GM18867 (cell line): ENCODE measurements around the gene GRIK1.

ENCODE experiments used
- ATAC-seq: cut with Tn5 transposase; IDR thresholded peaks from one replicate; pipeline ENCODE4 v1.9.1; 2021; ENCODE audit warnings: mild to moderate bottlenecking, moderate library complexity; ENCODE audit not compliant: unreplicated experiment

The GRIK1 gene

GRCh38 chr21:29647353-29647781 lies 292.4 kb downstream of the GRIK1 start:
- no peak for ATAC-seq

DNA sequence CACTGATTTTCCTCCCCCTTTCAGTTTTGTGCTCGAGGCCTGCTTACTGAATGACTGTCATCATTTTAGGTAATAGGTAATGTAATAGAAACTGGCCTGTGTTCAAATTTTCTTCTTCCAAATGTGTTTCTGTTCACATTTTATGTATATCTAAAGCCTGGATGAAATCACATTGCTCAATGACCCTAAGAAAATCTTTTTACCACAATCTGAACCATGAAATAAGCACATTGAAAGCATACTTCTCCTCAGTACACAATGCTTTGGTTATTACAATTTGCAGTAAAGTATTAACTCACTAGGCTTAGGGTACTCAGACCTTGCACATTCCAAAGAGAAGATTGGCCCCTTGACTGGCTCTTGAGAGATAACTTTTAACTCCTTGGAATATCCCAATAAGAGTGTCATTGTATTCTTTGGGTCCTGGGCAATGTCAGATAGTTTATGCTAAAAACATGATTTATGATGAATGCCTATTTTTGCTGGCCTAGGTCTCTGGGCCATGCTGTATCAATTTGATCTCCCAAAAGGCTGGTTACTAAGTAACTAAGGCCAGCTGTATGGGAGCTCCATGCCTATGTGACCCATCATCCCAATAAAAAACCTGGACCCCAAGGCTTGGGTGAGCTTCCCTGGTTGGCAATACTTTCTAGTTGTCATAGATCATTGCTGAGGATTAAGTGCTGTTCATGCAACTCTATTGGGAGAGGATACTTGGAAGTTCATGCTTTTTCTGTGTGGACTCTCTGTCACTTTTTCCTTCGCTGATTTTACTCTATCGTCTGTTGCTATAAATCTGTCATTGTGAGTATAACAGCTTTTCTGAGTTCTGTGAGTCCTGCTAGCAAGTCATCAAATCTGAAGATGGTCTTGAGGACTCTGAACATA lies 293.9 kb downstream of the GRIK1 start:
- no peak for ATAC-seq

GRCh38 chr21:29643289-29643688 lies 296.5 kb downstream of the GRIK1 start:
- ATAC-seq: no peak

DNA sequence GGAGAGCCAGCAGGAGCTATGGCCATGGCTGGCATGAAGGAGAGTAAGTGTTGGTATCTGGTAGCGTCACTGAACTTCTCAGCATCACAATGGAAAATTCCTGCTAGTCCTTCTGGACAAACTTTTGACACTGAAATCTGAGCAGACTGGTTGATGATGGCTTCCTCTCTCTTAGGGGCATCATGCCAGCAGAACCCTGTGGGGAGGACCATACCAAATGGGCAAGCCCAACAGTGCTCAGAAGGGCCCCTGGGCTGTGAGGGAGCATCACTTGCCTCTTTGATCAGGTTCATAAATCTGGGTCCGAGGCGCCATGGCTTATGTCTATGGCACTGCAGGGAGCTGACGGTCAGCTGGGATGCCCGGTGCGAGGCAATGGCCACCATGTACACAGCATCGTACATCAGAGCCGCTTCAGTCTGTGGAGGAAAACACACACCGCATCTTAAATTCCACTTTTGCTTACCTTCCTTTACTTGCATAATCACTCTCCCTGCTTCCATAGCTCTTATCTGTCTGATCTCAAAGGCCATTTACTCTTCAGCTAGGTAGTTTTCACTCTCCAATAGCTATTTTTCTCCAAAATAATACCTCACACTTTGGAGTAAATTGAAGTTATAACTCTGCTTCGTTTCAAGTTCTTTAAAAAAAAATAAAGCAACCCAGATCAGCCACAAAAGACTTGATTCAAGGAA lies 297.1 kb downstream of the GRIK1 start:
- no peak for ATAC-seq

DNA sequence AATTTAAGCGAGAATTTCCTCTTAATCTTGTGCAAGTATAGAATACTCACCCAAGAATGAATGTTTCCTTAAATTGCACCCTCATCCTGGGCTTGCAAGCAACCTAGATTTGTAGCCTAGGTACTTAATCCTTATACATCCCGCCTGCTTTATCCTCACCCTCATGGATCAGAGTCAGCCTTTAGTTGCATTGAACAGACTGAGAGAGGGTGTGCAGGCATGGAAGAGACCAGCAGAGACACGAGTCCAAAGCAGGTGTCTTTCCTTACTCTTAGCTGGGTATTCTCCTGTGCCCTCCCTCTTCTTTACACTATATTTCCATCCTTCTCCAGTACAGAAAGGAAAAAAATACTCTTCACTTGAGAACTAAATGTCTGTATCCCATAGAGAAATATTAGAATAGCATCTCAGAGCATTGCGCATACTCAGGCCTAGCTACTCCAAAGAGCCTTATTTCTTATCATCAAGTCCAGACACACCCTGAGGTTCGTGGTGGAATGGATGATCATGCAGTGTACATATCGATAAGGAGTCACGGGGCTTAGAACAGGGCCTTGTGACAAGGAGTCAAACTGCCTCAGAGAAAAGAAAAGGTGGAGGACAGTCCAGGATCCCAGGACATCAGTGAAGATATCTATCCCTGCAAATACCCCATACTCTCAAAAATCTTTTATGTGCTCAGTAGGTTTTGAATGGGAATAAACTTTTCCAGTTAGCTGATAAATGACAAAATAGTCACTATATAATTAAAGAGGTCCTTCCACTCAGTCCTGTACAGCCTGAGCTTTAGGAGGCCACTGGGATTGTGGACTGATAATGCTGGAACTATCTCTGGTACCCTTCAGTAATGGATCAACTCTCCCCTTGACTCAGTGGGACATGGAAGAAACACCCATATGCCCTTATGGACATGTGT lies 297.9 kb downstream of the GRIK1 start:
- no peak for ATAC-seq

GRCh38 chr21:29641001-29641634 lies 298.7 kb downstream of the GRIK1 start:
- no peak for ATAC-seq

GRCh38 chr21:29640080-29640508 lies 299.7 kb downstream of the GRIK1 start:
- ATAC-seq: peak; percentile 49

DNA sequence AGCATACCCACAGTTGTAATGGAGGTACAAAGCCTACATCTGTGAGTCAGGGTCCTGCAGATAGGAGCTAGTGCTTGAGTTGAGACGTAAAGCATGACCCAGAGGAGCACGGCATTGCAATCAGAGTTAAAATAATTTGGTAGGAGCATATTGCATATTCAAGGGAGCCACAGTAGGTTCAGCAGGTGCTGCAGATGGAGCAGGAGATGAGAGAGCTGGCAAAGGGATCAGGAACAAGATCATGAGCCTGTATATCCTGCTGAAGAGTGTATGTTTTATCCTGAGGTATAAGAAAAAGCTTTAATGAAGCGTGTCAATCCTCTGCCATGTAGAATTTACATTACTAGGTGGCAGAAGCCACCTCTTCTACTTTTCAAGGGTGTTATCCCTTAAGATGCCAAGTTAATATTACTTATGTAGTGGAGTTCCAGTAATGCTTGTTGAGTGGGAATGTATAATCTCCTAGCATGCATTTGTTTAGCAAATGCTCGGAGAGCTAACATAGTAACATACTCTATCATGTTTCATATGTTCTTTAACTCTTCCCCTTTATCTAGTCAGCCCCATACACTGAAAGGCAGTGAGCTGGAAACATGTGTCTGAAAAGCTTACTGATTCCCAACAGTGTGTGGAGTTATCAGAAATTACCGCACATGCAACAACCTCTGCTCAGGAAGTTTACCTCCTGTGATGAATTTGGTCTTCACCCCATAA lies 300.3 kb downstream of the GRIK1 start:
- peak; percentile 22 for ATAC-seq

- peak; percentile 64 for ATAC-seq
Observed at GRCh38 chr21:29638761-29639327, 301.0 kb downstream of the GRIK1 start.

DNA sequence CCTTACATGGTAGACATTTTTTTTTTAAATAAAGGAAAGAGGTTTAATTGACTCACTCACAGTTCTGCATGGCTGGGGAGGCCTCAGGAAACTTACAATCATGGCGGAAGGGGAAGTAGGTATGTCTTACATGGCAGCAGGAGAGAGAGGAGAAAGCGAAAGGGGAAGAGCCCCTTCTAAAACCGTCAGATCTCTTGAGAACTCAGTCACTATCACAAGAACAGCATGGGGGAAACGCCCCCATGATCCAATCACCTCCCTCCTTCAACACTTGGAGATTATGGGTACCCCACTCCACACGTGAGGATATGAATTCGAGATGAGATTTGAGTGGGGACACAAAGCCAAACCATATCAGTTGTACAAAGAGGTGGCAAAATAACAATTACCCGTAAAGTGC lies 301.7 kb downstream of the GRIK1 start:
- no peak for ATAC-seq

DNA sequence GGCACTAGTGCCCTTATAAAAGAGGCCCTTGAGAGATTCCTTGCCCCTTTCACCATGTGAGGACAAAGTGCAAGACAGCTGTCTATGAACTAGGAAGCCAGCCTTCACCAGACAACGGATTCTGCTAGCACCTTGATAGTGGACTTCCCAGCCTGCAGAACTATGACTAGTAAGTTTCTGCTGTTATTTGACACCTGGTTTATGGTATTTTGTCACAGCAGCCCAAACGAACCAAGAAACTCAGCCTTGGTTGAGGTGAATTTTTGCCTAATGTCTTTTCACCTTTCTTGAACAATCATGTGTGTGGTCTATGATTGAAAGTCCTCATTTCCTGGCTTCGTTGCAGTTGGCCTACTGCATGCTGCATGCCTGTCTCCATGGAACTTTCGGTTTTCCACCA lies 302.2 kb downstream of the GRIK1 start:
- ATAC-seq: no peak

- ATAC-seq: no peak
Observed at GRCh38 chr21:29637134-29637533, 302.7 kb downstream of the GRIK1 start.

DNA sequence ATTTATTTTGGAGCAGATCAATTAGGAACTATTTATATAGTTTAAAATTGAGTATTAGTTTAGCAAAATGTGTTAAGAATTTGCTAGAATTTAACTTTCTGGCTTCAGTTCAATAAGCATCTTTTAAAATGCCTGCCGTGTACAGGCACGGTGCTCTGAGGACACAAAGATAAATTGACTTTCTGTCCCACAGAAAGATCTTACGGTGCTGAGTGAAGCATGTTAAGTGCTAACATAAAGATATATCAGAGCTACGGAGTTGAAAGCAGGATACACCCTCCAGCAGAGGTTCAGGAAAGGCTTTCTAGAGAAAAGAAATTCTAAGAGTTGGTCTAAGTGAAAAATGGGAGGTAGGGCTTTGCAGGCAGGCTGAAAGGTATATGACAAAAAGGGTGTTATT lies 305.4 kb downstream of the GRIK1 start:
- ATAC-seq: no peak

DNA sequence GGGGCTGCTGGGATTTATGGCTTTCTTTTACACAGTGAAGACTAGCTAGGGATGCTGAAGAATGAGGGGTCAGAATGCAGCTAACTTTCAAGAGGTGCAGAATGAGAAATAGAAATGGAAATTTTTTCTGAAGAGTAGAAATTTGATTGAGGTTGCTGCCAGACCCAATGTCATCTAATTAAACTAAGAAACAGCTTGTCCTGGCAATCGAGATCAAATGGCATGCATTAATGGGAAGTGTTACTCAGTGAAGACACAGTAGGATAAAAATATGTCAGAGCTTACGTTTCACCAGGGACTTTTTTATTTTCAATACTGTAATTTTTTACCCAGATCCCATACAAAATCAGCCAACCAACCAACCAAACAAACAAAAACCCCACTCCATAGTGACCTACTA lies 306.0 kb downstream of the GRIK1 start:
- ATAC-seq: no peak

GRCh38 chr21:29630441-29630840 lies 309.4 kb downstream of the GRIK1 start:
- no peak for ATAC-seq

- no peak for ATAC-seq
Observed at GRCh38 chr21:29627905-29628304, 311.9 kb downstream of the GRIK1 start.

GRCh38 chr21:29626801-29627470 lies 312.9 kb downstream of the GRIK1 start:
- no peak for ATAC-seq

- no peak for ATAC-seq
Observed at GRCh38 chr21:29625990-29626389, 313.8 kb downstream of the GRIK1 start.

GRCh38 chr21:29624776-29625175 lies 315.0 kb downstream of the GRIK1 start:
- no peak for ATAC-seq
